Measurements from ENCODE around the gene CCT8. TPM values are rescaled to one million over a fixed set of nuclear protein-coding genes. Genes with fewer than 3 reads are reported as not detected.

The CCT8 gene
- total and polyA plus RNA-seq, 9 of the 15 experiments (the other 6 are each of a cell fraction or from before 2014, with no cell fraction given) = 451 to 1,153 (median 677) TPM

DNA sequence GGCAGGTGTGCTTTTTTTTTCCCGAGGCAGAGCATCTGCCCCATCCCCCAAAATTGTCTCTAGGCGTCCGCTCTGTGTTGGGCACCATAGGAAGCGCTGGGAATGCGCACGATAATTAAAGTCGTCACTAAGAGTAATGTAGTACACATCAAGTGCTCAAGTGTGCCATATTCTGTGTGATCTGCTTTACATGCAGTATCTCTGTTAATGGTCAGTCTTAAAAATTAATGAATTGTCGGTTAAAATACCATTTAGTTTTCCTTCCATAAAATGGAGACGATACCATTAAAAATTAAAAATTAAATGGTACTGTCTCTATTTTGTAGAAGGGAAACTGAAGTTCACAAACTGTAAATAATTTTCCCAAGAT, 544 bp upstream of the CCT8 start (continued):
- TF ChIP-seq, protein P1, sequence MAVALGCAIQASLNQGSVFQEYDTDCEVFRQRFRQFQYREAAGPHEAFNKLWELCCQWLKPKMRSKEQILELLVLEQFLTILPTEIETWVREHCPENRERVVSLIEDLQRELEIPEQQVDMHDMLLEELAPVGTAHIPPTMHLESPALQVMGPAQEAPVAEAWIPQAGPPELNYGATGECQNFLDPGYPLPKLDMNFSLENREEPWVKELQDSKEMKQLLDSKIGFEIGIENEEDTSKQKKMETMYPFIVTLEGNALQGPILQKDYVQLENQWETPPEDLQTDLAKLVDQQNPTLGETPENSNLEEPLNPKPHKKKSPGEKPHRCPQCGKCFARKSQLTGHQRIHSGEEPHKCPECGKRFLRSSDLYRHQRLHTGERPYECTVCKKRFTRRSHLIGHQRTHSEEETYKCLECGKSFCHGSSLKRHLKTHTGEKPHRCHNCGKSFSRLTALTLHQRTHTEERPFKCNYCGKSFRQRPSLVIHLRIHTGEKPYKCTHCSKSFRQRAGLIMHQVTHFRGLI (CRISPR knock-in tag; IDR thresholded peaks at IDR 0.05) = 0 out of 2 replicates have a peak, but pooled peaks have one; percentile 36
- no peak for TF ChIP-seq ZNF586 (CRISPR knock-in tag; conservative IDR thresholded peaks at IDR 0.05)
- 0 out of 2 replicates have a peak, but pooled peaks have one; percentile 41 for TF ChIP-seq ZNF707 (CRISPR knock-in tag; conservative IDR thresholded peaks at IDR 0.05)
- TF ChIP-seq, protein P2, sequence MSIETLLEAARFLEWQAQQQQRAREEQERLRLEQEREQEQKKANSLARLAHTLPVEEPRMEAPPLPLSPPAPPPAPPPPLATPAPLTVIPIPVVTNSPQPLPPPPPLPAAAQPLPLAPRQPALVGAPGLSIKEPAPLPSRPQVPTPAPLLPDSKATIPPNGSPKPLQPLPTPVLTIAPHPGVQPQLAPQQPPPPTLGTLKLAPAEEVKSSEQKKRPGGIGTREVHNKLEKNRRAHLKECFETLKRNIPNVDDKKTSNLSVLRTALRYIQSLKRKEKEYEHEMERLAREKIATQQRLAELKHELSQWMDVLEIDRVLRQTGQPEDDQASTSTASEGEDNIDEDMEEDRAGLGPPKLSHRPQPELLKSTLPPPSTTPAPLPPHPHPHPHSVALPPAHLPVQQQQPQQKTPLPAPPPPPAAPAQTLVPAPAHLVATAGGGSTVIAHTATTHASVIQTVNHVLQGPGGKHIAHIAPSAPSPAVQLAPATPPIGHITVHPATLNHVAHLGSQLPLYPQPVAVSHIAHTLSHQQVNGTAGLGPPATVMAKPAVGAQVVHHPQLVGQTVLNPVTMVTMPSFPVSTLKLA (conservative IDR thresholded peaks at IDR 0.05) = no peak
- no peak for TF ChIP-seq TGIF2 (CRISPR knock-in tag; IDR thresholded peaks at IDR 0.05)
- no peak for TF ChIP-seq TOE1 (IDR thresholded peaks at IDR 0.05; ENCODE audit: borderline replicate concordance)
- no peak for TF ChIP-seq TOE1 (CRISPR knock-in tag; IDR thresholded peaks at IDR 0.05; ENCODE audit: borderline replicate concordance, low read depth)
- TF ChIP-seq, protein P3, sequence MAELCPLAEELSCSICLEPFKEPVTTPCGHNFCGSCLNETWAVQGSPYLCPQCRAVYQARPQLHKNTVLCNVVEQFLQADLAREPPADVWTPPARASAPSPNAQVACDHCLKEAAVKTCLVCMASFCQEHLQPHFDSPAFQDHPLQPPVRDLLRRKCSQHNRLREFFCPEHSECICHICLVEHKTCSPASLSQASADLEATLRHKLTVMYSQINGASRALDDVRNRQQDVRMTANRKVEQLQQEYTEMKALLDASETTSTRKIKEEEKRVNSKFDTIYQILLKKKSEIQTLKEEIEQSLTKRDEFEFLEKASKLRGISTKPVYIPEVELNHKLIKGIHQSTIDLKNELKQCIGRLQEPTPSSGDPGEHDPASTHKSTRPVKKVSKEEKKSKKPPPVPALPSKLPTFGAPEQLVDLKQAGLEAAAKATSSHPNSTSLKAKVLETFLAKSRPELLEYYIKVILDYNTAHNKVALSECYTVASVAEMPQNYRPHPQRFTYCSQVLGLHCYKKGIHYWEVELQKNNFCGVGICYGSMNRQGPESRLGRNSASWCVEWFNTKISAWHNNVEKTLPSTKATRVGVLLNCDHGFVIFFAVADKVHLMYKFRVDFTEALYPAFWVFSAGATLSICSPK (IDR thresholded peaks at IDR 0.05; ENCODE audit: borderline replicate concordance) = no peak
- TF ChIP-seq NR2F6 (CRISPR knock-in tag; IDR thresholded peaks at IDR 0.05) = 0 out of 2 replicates have a peak, but pooled peaks have one; percentile 40
- no peak for TF ChIP-seq ATF1 (CRISPR knock-in tag; IDR thresholded peaks at IDR 0.05)
- TF ChIP-seq ATF1 (tag; IDR thresholded peaks at IDR 0.05) = no peak
- TF ChIP-seq, protein P4, sequence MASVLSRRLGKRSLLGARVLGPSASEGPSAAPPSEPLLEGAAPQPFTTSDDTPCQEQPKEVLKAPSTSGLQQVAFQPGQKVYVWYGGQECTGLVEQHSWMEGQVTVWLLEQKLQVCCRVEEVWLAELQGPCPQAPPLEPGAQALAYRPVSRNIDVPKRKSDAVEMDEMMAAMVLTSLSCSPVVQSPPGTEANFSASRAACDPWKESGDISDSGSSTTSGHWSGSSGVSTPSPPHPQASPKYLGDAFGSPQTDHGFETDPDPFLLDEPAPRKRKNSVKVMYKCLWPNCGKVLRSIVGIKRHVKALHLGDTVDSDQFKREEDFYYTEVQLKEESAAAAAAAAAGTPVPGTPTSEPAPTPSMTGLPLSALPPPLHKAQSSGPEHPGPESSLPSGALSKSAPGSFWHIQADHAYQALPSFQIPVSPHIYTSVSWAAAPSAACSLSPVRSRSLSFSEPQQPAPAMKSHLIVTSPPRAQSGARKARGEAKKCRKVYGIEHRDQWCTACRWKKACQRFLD (CRISPR knock-in tag; IDR thresholded peaks at IDR 0.05) = no peak
- TF ChIP-seq ZZZ3 (IDR thresholded peaks at IDR 0.05) = no peak
- no peak for TF ChIP-seq MCM7 (IDR thresholded peaks at IDR 0.05)
- TF ChIP-seq NFATC3 (IDR thresholded peaks at IDR 0.05) = no peak
- peak in 1 of 2 experiments; percentile 73; a peak in 2 of 4 replicates for TF ChIP-seq KDM1A (IDR thresholded peaks at IDR 0.05)
- no peak for TF ChIP-seq RHOXF2B (CRISPR knock-in tag; conservative IDR thresholded peaks at IDR 0.05)
- TF ChIP-seq, protein P5, sequence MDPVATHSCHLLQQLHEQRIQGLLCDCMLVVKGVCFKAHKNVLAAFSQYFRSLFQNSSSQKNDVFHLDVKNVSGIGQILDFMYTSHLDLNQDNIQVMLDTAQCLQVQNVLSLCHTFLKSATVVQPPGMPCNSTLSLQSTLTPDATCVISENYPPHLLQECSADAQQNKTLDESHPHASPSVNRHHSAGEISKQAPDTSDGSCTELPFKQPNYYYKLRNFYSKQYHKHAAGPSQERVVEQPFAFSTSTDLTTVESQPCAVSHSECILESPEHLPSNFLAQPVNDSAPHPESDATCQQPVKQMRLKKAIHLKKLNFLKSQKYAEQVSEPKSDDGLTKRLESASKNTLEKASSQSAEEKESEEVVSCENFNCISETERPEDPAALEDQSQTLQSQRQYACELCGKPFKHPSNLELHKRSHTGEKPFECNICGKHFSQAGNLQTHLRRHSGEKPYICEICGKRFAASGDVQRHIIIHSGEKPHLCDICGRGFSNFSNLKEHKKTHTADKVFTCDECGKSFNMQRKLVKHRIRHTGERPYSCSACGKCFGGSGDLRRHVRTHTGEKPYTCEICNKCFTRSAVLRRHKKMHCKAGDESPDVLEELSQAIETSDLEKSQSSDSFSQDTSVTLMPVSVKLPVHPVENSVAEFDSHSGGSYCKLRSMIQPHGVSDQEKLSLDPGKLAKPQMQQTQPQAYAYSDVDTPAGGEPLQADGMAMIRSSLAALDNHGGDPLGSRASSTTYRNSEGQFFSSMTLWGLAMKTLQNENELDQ (CRISPR knock-in tag; IDR thresholded peaks at IDR 0.05; ENCODE audit: borderline replicate concordance) = no peak
- TF ChIP-seq RUNX1 (IDR thresholded peaks at IDR 0.05; ENCODE audit: low read depth) = no peak
- TF ChIP-seq, protein P6, sequence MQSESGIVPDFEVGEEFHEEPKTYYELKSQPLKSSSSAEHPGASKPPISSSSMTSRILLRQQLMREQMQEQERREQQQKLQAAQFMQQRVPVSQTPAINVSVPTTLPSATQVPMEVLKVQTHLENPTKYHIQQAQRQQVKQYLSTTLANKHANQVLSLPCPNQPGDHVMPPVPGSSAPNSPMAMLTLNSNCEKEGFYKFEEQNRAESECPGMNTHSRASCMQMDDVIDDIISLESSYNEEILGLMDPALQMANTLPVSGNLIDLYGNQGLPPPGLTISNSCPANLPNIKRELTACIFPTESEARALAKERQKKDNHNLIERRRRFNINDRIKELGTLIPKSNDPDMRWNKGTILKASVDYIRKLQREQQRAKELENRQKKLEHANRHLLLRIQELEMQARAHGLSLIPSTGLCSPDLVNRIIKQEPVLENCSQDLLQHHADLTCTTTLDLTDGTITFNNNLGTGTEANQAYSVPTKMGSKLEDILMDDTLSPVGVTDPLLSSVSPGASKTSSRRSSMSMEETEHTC (IDR thresholded peaks at IDR 0.05) = no peak

All from K562 (cell line).